Endothelial cell of umbilical vein (primary cell): Measurements from ENCODE around the gene NDUFS1. TPM values are rescaled to one million over a fixed set of nuclear protein-coding genes. Genes with fewer than 3 reads are reported as not detected.

Experiments used
- BruUV-seq: library from RNA; stranded (reverse); fragments of 400-500 nt; replicated peaks from 2 replicates; lab custom pipeline; 2021; lab: Mats Ljungman, UMichigan
- CTCF ChIA-PET: fragments of 300-600, 350-600 bp; sonication (Branson Sonifier 250); formaldehyde crosslinking; loops from one replicate; lab custom pipeline; 2021; ENCODE audit warnings: antibody characterized with exemption, inconsistent platforms; lab: Charles Lee
- POLR2A ChIA-PET: fragments of 300-600, 350-600 bp; sonication (Branson Sonifier 250); formaldehyde crosslinking; loops from one replicate; lab custom pipeline; 2021; ENCODE audit warnings: antibody characterized with exemption, inconsistent platforms; lab: Charles Lee
- DNase-seq: peaks from one replicate; pipeline ENCODE4 v3.0.0-alpha.2; 2011; ENCODE audit warnings: low read depth, low spot score
- FAIRE-seq: peaks from 2 replicates; lab custom pipeline; 2011; peaks lifted over from hg19 to GRCh38; lab: Jason Lieb, UNC
- H2AFZ ChIP-seq: 2 replicates; pipeline ENCODE4 v1.6.0; 2012; ENCODE audit warnings: low read depth, low read length, control low read depth, inconsistent platforms
- H3K27ac ChIP-seq: 2 replicates; pipeline ENCODE4 v1.5.1; 2011; ENCODE audit warnings: low read depth, mild to moderate bottlenecking, control low read depth, low read length, moderate library complexity; ENCODE audit not compliant: insufficient read depth
- H3K27me3 ChIP-seq, 2 experiments: 2 replicates each; pipeline versions ENCODE4 v1.6.0 to v1.6.1; 2011; ENCODE audit warnings: low read length in 2 of 2, mixed read lengths in 1 of 2; ENCODE audit not compliant: control insufficient read depth in 2 of 2, insufficient read depth in 2 of 2
- H3K36me3 ChIP-seq, 2 experiments: 2 replicates in 1 of 2; 3 replicates in 1 of 2; pipeline ENCODE4 v1.5.1; 2011; ENCODE audit warnings: low read length in 2 of 2, mild to moderate bottlenecking in 1 of 2, moderate library complexity in 1 of 2; ENCODE audit not compliant: control insufficient read depth in 2 of 2, insufficient read depth in 2 of 2; ENCODE audit errors: extremely low read depth in 1 of 2
- H3K4me1 ChIP-seq: 3 replicates; pipeline ENCODE4 v1.5.1; 2011; ENCODE audit warnings: mild to moderate bottlenecking, low read length; ENCODE audit not compliant: control insufficient read depth, insufficient read depth; ENCODE audit errors: extremely low read depth
- H3K4me2 ChIP-seq: 2 replicates; pipeline ENCODE4 v1.6.1; 2011; ENCODE audit warnings: low read length, control low read depth, mixed read lengths; ENCODE audit not compliant: insufficient read depth
- H3K4me3 ChIP-seq, 3 experiments: fragments of 200-600 bp in 1 of 3; sonication (generic), shearing (Covaris generic) in 1 of 3; replicated peaks in 1 of 3; 2 replicates each; pipeline ENCODE4 v1.5.1; 2011 to 2016; ENCODE audit warnings: control low read depth in 3 of 3, low read length in 3 of 3, mild to moderate bottlenecking in 2 of 3, inconsistent platforms in 1 of 3, low read depth in 1 of 3, moderate library complexity in 1 of 3; ENCODE audit not compliant: insufficient read depth in 1 of 3
- H3K79me2 ChIP-seq: 2 replicates; pipeline ENCODE4 v1.6.0; 2012; ENCODE audit warnings: low read length, inconsistent platforms; ENCODE audit not compliant: control insufficient read depth, insufficient read depth
- H3K9ac ChIP-seq: replicated peaks from 2 replicates; pipeline ENCODE3; 2011; ENCODE audit warnings: low read length, control low read depth; ENCODE audit not compliant: insufficient read depth; ENCODE audit errors: extremely low read depth
- H3K9me1 ChIP-seq: replicated peaks from 3 replicates; pipeline ENCODE4 v1.6.0; 2011; ENCODE audit warnings: mild to moderate bottlenecking, low read length; ENCODE audit not compliant: control insufficient read depth, insufficient read depth; ENCODE audit errors: extremely low read depth
- H3K9me3 ChIP-seq: replicated peaks from 2 replicates; pipeline ENCODE4 v1.5.1; 2012; ENCODE audit warnings: low read length, inconsistent platforms; ENCODE audit not compliant: control insufficient read depth, insufficient read depth
- H4K20me1 ChIP-seq: replicated peaks from 2 replicates; pipeline ENCODE3; 2011; ENCODE audit warnings: mild to moderate bottlenecking, low read length; ENCODE audit not compliant: control insufficient read depth, insufficient read depth; ENCODE audit errors: extremely low read depth
- EZH2 ChIP-seq: IDR thresholded peaks from 2 replicates; pipeline ENCODE4 v1.6.1; 2012; ENCODE audit warnings: borderline replicate concordance, low read depth, mild to moderate bottlenecking, moderate library complexity, low read length, inconsistent platforms; ENCODE audit not compliant: severe bottlenecking
- FOS ChIP-seq: IDR thresholded peaks from 2 replicates; pipeline ENCODE4 v1.6.1; 2011; ENCODE audit warnings: mild to moderate bottlenecking, low read length, moderate library complexity, borderline replicate concordance; ENCODE audit not compliant: insufficient read depth
- GATA2 ChIP-seq: IDR thresholded peaks from 2 replicates; pipeline ENCODE4 v1.7.0; 2011; ENCODE audit warnings: low read depth, mild to moderate bottlenecking, moderate library complexity, mixed read lengths, low read length; ENCODE audit not compliant: insufficient read length, insufficient read depth
- JUN ChIP-seq: IDR thresholded peaks from 2 replicates; pipeline ENCODE4 v1.6.1; 2011; ENCODE audit warnings: borderline replicate concordance, low read depth; ENCODE audit not compliant: insufficient read length, insufficient read depth
- MAX ChIP-seq: IDR thresholded peaks from 2 replicates; pipeline ENCODE4 v1.6.1; 2011; ENCODE audit not compliant: insufficient read depth, insufficient read length
- MYC ChIP-seq: IDR thresholded peaks from one replicate; pipeline ENCODE4 v1.6.1; 2011; ENCODE audit warnings: mild to moderate bottlenecking, low read depth, low read length
- POLR2A ChIP-seq: IDR thresholded peaks from 2 replicates; pipeline ENCODE4 v1.6.1; 2012; ENCODE audit warnings: low read depth, mild to moderate bottlenecking, control low read depth, low read length
- POLR2AphosphoS5 ChIP-seq: IDR thresholded peaks from 2 replicates; pipeline ENCODE4 v1.6.1; 2012; ENCODE audit warnings: low read depth, mild to moderate bottlenecking, control low read depth, low read length, moderate library complexity; ENCODE audit not compliant: insufficient read depth
- dilution Hi-C: fragments of 300-500 bp; cut with MboI; formaldehyde crosslinking; loops from one replicate; pipeline ENCODE4 v1.15.0; 2019; ENCODE audit warnings: low sequenced_read_pairs; ENCODE audit not compliant: extremely low pct_ligation_motif_present
- intact Hi-C: fragments of 100-400 bp; cut with micrococcal nuclease; formaldehyde crosslinking; loops from one replicate; pipeline ENCODE4 v1.10.0; 2022
- polyA plus RNA-seq, 4 experiments: library from polyadenylated mRNA; depleted of rRNA in 3 of 4; stranded (reverse) in 3 of 4; unstranded in 1 of 4; fragments of >200 nt; gene quantifications; 2 replicates each; pipeline versions ENCODE4 v1.2.1 to v1.2.3, GENCODE V29; 2011 to 2012; ENCODE audit warnings: missing spikeins in 1 of 4
- total RNA-seq: library from RNA; stranded (reverse); gene quantifications from 2 replicates; pipeline ENCODE4 v1.2.3, GENCODE V29; 2021
- TF ChIP-seq, protein P1 (sequence below), 2 donors: IDR thresholded peaks; 1 replicate in 1 of 2; 2 replicates in 1 of 2; pipeline ENCODE4 v1.5.1; 2011; ENCODE audit warnings: low read length in 2 of 2, mild to moderate bottlenecking in 2 of 2, moderate library complexity in 2 of 2, control low read depth in 1 of 2, inconsistent platforms in 1 of 2, low read depth in 1 of 2; ENCODE audit not compliant: insufficient read depth in 1 of 2; ENCODE audit errors: extremely low read depth in 1 of 2

The NDUFS1 gene
- total and polyA plus RNA-seq, 2 donors (not counting 3 experiments of a cell fraction or from before 2014, with no cell fraction given): 49.8 to 93.2 TPM

DNA sequence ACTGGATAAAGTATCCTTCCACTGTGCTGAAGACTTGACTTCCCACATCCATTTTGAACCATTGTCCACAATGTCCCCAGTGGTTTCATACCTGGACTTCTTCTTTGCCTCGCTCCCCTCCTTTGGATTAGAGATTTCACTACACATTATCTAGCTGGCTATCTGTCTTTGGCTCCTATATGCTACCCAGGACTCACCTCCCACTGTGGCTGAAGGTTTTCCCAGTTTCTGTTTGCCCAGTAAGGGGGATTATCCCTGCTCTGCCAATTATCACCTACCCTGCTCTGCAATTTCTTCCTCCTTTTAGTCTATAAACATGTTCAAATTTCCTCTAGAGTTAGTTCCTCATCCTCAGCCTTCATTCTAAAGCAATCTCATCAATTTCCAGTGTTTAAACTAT, 9.1 kb downstream of the NDUFS1 start:
- ChIA-PET POLR2A (no interaction called here), CTCF (no interaction called here)
- no peaks in the 10 kb centered on the region for H3K9me3 ChIP-seq
- dilution Hi-C loops: no loop called here
- no peaks in the 10 kb centered on the region for H3K4me1 ChIP-seq
- BruUV-seq: no TSS peak
- H3K27me3 ChIP-seq: no peaks in the 10 kb centered on the region
- H3K9me1 ChIP-seq: no peaks in the 10 kb centered on the region
- H3K36me3 ChIP-seq: peaks cover 14 to 25% of the 10 kb centered on the region in 2 experiments
- no peak overlapping the region for H3K4me2 ChIP-seq
- no peak overlapping the region for H2AFZ ChIP-seq
- no peak overlapping the region for H3K9ac ChIP-seq
- H4K20me1 ChIP-seq: no peaks in the 10 kb centered on the region
- intact Hi-C loops: no loop called here
- no peak overlapping the region for H3K4me3 ChIP-seq
- no peak for DNase-seq
- TF ChIP-seq POLR2AphosphoS5 (no peak), GATA2 (no peak), POLR2A (no peak), JUN (no peak), MYC (no peak), EZH2 (no peak), MAX (no peak), FOS (no peak)
- TF ChIP-seq, protein P1, sequence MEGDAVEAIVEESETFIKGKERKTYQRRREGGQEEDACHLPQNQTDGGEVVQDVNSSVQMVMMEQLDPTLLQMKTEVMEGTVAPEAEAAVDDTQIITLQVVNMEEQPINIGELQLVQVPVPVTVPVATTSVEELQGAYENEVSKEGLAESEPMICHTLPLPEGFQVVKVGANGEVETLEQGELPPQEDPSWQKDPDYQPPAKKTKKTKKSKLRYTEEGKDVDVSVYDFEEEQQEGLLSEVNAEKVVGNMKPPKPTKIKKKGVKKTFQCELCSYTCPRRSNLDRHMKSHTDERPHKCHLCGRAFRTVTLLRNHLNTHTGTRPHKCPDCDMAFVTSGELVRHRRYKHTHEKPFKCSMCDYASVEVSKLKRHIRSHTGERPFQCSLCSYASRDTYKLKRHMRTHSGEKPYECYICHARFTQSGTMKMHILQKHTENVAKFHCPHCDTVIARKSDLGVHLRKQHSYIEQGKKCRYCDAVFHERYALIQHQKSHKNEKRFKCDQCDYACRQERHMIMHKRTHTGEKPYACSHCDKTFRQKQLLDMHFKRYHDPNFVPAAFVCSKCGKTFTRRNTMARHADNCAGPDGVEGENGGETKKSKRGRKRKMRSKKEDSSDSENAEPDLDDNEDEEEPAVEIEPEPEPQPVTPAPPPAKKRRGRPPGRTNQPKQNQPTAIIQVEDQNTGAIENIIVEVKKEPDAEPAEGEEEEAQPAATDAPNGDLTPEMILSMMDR (IDR thresholded peaks at IDR 0.05; ENCODE audit: extremely low read depth in 1 of 2, insufficient read depth in 1 of 2, low read depth in 1 of 2, low read length in 2 of 2): no peak
- no peak for FAIRE-seq
- H3K79me2 ChIP-seq: peaks cover 33% of the 10 kb centered on the region
- H3K27ac ChIP-seq: no peak overlapping the region
